HEK293 (cell line): ENCODE data around the gene CDHR5.
A peak's percentile ranks its signal among the peaks of the same experiment; 100 is the strongest.

Source experiments
- CTCF ChIA-PET: fragments of 350-600 bp; formaldehyde crosslinking; extraction: SDS; loops from one replicate; lab custom pipeline; 2021; ENCODE audit warnings: antibody characterized with exemption; lab: Yijun Ruan, JAX
- POLR2A ChIA-PET: fragments of 300-600 bp; formaldehyde crosslinking; extraction: SDS; loops from one replicate; lab custom pipeline; 2020; ENCODE audit warnings: antibody characterized with exemption, inconsistent platforms; lab: Yijun Ruan, JAX
- H3K27ac ChIP-seq: fragments of 200-500 bp; sonication (Bioruptor generic); 2 replicates; pipeline ENCODE4 v1.5.1; 2014; ENCODE audit warnings: low read depth, low read length, control low read depth, inconsistent platforms; ENCODE audit errors: extremely low read depth
- H3K36me3 ChIP-seq, 2 experiments: fragments of 200-500 bp in 1 of 2; sonication (Bioruptor generic) in 1 of 2; 1 replicate in 1 of 2; 2 replicates in 1 of 2; pipeline ENCODE4 v1.5.1; 2014 to 2017; ENCODE audit warnings: inconsistent platforms in 2 of 2, low read length in 2 of 2; ENCODE audit not compliant: control insufficient read depth in 2 of 2, insufficient read depth in 1 of 2
- H3K4me1 ChIP-seq: fragments of 200-500 bp; sonication (Bioruptor generic); 2 replicates; pipeline ENCODE4 v1.5.1; 2014; ENCODE audit warnings: mild to moderate bottlenecking, low read length, inconsistent platforms; ENCODE audit not compliant: control insufficient read depth, insufficient read depth
- H3K4me3 ChIP-seq: 2 replicates; pipeline ENCODE4 v1.5.1; 2011; ENCODE audit warnings: low read depth, mild to moderate bottlenecking, control low read depth, low read length, moderate library complexity
- H3K9me3 ChIP-seq: fragments of 200-500 bp; sonication (Bioruptor generic); 2 replicates; pipeline ENCODE4 v1.5.1; 2014; ENCODE audit warnings: low read depth, low read length, inconsistent platforms; ENCODE audit not compliant: control insufficient read depth, insufficient read depth
- INSM2 ChIP-seq: fragments of 450-650 bp; formaldehyde crosslinking; IDR thresholded peaks from 2 replicates; pipeline ENCODE4 v1.5.1; 2016; ENCODE audit warnings: missing biosample characterization, missing genetic modification characterization
- KLF8 ChIP-seq: fragments of 450-650 bp; formaldehyde crosslinking; IDR thresholded peaks from 2 replicates; pipeline ENCODE4 v1.5.1; 2016; ENCODE audit warnings: missing biosample characterization, missing genetic modification characterization
- KLF9 ChIP-seq: fragments of 450-650 bp; formaldehyde crosslinking; IDR thresholded peaks from 2 replicates; pipeline ENCODE4 v1.5.1; 2016; ENCODE audit warnings: missing biosample characterization, missing genetic modification characterization, low read depth
- WT1 ChIP-seq: fragments of 450-650 bp; formaldehyde crosslinking; IDR thresholded peaks from 2 replicates; pipeline ENCODE4 v1.5.1; 2016; ENCODE audit warnings: missing biosample characterization, missing genetic modification characterization
- ZBTB11 ChIP-seq: fragments of 450-650 bp; formaldehyde crosslinking; conservative IDR thresholded peaks from 2 replicates; pipeline ENCODE4 v1.5.1; 2016; ENCODE audit warnings: low read depth, missing biosample characterization, missing genetic modification characterization
- ZBTB8A ChIP-seq: fragments of 450-650 bp; formaldehyde crosslinking; IDR thresholded peaks from 2 replicates; pipeline ENCODE4 v1.5.1; 2016; ENCODE audit warnings: missing biosample characterization, missing genetic modification characterization
- ZIC2 ChIP-seq: fragments of 450-650 bp; formaldehyde crosslinking; IDR thresholded peaks from 2 replicates; pipeline ENCODE4 v1.5.1; 2016; ENCODE audit warnings: missing biosample characterization, missing genetic modification characterization
- ZNF10 ChIP-seq: fragments of 450-650 bp; formaldehyde crosslinking; IDR thresholded peaks from 2 replicates; pipeline ENCODE4 v1.5.1; 2017; ENCODE audit warnings: missing biosample characterization, missing genetic modification characterization
- ZNF221 ChIP-seq: fragments of 450-650 bp; formaldehyde crosslinking; IDR thresholded peaks from 2 replicates; pipeline ENCODE4 v1.5.1; 2017; ENCODE audit warnings: missing biosample characterization, missing genetic modification characterization, borderline replicate concordance
- ZNF239 ChIP-seq: fragments of 450-650 bp; formaldehyde crosslinking; IDR thresholded peaks from 2 replicates; pipeline ENCODE4 v1.5.1; 2016; ENCODE audit warnings: missing biosample characterization, missing genetic modification characterization
- ZNF324 ChIP-seq: fragments of 450-650 bp; formaldehyde crosslinking; IDR thresholded peaks from 2 replicates; pipeline ENCODE4 v1.5.1; 2016; ENCODE audit warnings: missing biosample characterization, missing genetic modification characterization
- ZNF341 ChIP-seq: fragments of 450-650 bp; formaldehyde crosslinking; IDR thresholded peaks from 2 replicates; pipeline ENCODE4; 2016; ENCODE audit warnings: low read depth, missing biosample characterization, missing genetic modification characterization
- ZNF404 ChIP-seq: fragments of 450-650 bp; formaldehyde crosslinking; IDR thresholded peaks from 2 replicates; pipeline ENCODE4 v1.5.1; 2017; ENCODE audit warnings: missing biosample characterization, missing genetic modification characterization
- ZNF510 ChIP-seq: fragments of 450-650 bp; formaldehyde crosslinking; IDR thresholded peaks from 2 replicates; pipeline ENCODE4 v1.5.1; 2018; ENCODE audit warnings: mild to moderate bottlenecking, missing genetic modification characterization, missing biosample characterization; ENCODE audit not compliant: insufficient replicate concordance
- ZNF548 ChIP-seq: fragments of 450-650 bp; formaldehyde crosslinking; IDR thresholded peaks from 2 replicates; pipeline ENCODE4 v1.5.1; 2016; ENCODE audit warnings: missing biosample characterization, missing genetic modification characterization
- ZNF624 ChIP-seq: fragments of 450-650 bp; formaldehyde crosslinking; IDR thresholded peaks from 2 replicates; pipeline ENCODE4 v1.5.1; 2017; ENCODE audit warnings: missing biosample characterization, missing genetic modification characterization
- ZNF626 ChIP-seq: fragments of 450-650 bp; sonication (Bioruptor Pico); formaldehyde crosslinking; IDR thresholded peaks from 2 replicates; pipeline ENCODE4 v1.5.1; 2018; ENCODE audit warnings: missing biosample characterization, missing genetic modification characterization, inconsistent platforms
- ZNF704 ChIP-seq: fragments of 450-650 bp; formaldehyde crosslinking; IDR thresholded peaks from 2 replicates; pipeline ENCODE4 v1.5.1; 2016; ENCODE audit warnings: missing biosample characterization, missing genetic modification characterization
- ZSCAN23 ChIP-seq: fragments of 450-650 bp; formaldehyde crosslinking; IDR thresholded peaks from 2 replicates; pipeline ENCODE4 v1.5.1; 2016; ENCODE audit warnings: missing biosample characterization, missing genetic modification characterization
- TF ChIP-seq, protein P1 (sequence below): fragments of 450-650 bp; formaldehyde crosslinking; IDR thresholded peaks from 2 replicates; pipeline ENCODE4 v1.5.1; 2016; ENCODE audit warnings: missing biosample characterization, missing genetic modification characterization
- TF ChIP-seq, protein P2 (sequence below): fragments of 450-650 bp; formaldehyde crosslinking; IDR thresholded peaks from 2 replicates; pipeline ENCODE4 v1.5.1; 2016; ENCODE audit warnings: missing biosample characterization, missing genetic modification characterization

CDHR5 gene

GRCh38 chr11:624705-625635 is at the start of gene CDHR5:
TSS of gene CDHR5 (minus strand) at chr11:624955. CDS start at chr11:624902, 53 bp downstream.
- 0 out of 2 replicates have a peak, but pooled peaks have one; percentile 11 for TF ChIP-seq ZNF341
- no peak for TF ChIP-seq KLF8 (tag by site-specific recombination)
- Histone ChIP-seq H3K27ac (no peak within 1 kb of the TSS), H3K4me3 (no peak within 1 kb of the TSS), H3K36me3 (peaks cover 0 to 3% of the 10 kb centered on the region in 2 experiments; a peak in 1 of 3 replicates), H3K4me1 (no peaks in the 10 kb centered on the region), H3K9me3 (no peaks in the 10 kb centered on the region)
- CTCF ChIA-PET: interaction anchor here (1.0 kb wide), 1 partner anchor 98 kb away, joined by 4 read pairs; no protein-coding TSS in a partner anchor
- POLR2A ChIA-PET: no interaction called here

- Histone ChIP-seq H3K9me3 (no peaks in the 10 kb centered on the region), H3K36me3 (peaks cover 14 to 79% of the 10 kb centered on the region in 2 experiments; a peak in 2 of 3 replicates), H3K27ac (no peak overlapping the region), H3K4me1 (no peaks in the 10 kb centered on the region), H3K4me3 (no peak overlapping the region)
- TF ChIP-seq ZNF221 (tag by site-specific recombination) (no peak), ZNF324 (tag by site-specific recombination) (no peak), ZNF704 (tag by site-specific recombination) (no peak), ZNF626 (tag by site-specific recombination) (no peak), INSM2 (tag by site-specific recombination) (no peak), ZNF404 (no peak), ZNF239 (tag by site-specific recombination) (no peak), ZNF10 (tag by site-specific recombination) (no peak), ZNF624 (tag by site-specific recombination) (no peak), KLF9 (tag by site-specific recombination) (no peak), ZNF548 (tag by site-specific recombination) (no peak), WT1 (tag by site-specific recombination) (no peak), ZSCAN23 (no peak), ZIC2 (tag by site-specific recombination) (no peak)
- CTCF ChIA-PET: interaction anchor here (0.5 to 1.4 kb wide), 3 partner anchors 10 to 49 kb away, joined by 3 to 4 read pairs (median 3); no protein-coding TSS in a partner anchor
- POLR2A ChIA-PET: no interaction called here
Measured at GRCh38 chr11:674406-674805, 49.7 kb upstream of the CDHR5 start.

GRCh38 chr11:673866-674265 is 49.1 kb upstream of the CDHR5 start:
- peaks cover 14 to 77% of the 10 kb centered on the region in 2 experiments; a peak in 2 of 3 replicates for H3K36me3 ChIP-seq
- ChIA-PET CTCF (interaction anchor here (0.5 to 1.5 kb wide), 4 partner anchors 33 to 155 kb away, joined by 3 to 4 read pairs (median 3); no protein-coding TSS in a partner anchor), POLR2A (no interaction called here)
- no peak overlapping the region for H3K27ac ChIP-seq
- H3K4me3 ChIP-seq: no peak overlapping the region
- no peaks in the 10 kb centered on the region for H3K9me3 ChIP-seq
- no peaks in the 10 kb centered on the region for H3K4me1 ChIP-seq
- no peak for TF ChIP-seq ZNF510 (tag by site-specific recombination)
- no peak for TF ChIP-seq ZBTB11
- TF ChIP-seq, protein P1, sequence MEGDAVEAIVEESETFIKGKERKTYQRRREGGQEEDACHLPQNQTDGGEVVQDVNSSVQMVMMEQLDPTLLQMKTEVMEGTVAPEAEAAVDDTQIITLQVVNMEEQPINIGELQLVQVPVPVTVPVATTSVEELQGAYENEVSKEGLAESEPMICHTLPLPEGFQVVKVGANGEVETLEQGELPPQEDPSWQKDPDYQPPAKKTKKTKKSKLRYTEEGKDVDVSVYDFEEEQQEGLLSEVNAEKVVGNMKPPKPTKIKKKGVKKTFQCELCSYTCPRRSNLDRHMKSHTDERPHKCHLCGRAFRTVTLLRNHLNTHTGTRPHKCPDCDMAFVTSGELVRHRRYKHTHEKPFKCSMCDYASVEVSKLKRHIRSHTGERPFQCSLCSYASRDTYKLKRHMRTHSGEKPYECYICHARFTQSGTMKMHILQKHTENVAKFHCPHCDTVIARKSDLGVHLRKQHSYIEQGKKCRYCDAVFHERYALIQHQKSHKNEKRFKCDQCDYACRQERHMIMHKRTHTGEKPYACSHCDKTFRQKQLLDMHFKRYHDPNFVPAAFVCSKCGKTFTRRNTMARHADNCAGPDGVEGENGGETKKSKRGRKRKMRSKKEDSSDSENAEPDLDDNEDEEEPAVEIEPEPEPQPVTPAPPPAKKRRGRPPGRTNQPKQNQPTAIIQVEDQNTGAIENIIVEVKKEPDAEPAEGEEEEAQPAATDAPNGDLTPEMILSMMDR (tag by site-specific recombination): no peak
- TF ChIP-seq, protein P2, sequence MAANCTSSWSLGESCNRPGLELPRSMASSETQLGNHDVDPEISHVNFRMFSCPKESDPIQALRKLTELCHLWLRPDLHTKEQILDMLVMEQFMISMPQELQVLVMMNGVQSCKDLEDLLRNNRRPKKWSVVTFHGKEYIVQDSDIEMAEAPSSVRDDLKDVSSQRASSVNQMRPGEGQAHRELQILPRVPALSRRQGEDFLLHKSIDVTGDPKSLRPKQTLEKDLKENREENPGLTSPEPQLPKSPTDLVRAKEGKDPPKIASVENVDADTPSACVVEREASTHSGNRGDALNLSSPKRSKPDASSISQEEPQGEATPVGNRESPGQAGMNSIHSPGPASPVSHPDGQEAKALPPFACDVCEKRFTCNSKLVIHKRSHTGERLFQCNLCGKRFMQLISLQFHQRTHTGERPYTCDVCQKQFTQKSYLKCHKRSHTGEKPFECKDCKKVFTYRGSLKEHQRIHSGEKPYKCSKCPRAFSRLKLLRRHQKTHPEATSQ (tag by site-specific recombination): no peak
- no peak for TF ChIP-seq ZBTB8A (tag by site-specific recombination)
